Measurements from ENCODE around the gene PRKCE. TPM values are rescaled to one million over a fixed set of nuclear protein-coding genes. Genes with fewer than 3 reads are reported as not detected.

PRKCE gene
- polyA plus RNA-seq, 3 donors, result 1.3 to 7.7 (median 2.3) TPM

DNA sequence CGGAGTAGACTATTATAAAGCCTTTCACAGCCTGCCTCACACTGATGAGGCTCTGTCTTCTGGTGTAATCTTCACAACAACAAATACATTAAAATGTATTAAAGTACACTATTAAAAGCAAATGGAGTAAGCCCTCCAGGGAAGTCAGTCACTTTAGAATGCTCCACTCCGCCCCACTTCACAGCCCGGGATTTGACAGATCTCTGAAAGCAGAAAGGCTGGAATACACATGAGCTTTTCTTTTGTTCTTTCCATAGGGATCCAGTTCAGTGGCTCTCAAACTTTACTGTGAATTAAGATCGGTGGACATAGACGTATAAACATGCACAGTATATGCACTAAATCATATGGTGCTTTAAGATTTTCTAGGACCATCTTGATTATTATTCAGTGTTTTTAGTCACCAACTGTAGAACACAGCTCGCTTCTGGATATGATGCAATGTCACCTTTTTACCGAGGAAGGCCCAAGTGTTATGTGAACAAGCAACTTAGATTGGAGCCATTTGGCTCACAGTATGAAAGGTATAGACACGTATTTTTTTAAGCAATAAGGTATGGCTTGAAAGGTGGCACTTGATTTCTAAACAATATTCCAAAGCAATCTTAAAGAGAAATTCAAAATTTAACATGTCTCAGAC is 151.1 kb downstream of the PRKCE start:
- intact Hi-C loops (cut with micrococcal nuclease), result no loop called here
- H3K27me3 ChIP-seq (ENCODE audit: control insufficient read depth in 2 of 2, insufficient read depth in 2 of 2, low read length in 2 of 2), result no peaks in the 10 kb centered on the region
- Mint-ChIP-seq H3K27me3 (ENCODE audit: low read depth in 3 of 3) (peaks cover 0 to 4% (median 0%) of the 10 kb centered on the region in 3 donors), H3K36me3 (no peaks in the 10 kb centered on the region), H3K9me3 (no peaks in the 10 kb centered on the region), H3K27ac (no peak overlapping the region), H3K4me3 (no peak overlapping the region), H3K4me1 (peaks cover 7% of the 10 kb centered on the region)
- no peaks in the 10 kb centered on the region for H3K36me3 ChIP-seq (replicated peaks in 1 of 2; ENCODE audit: control insufficient read depth in 1 of 2, insufficient read depth in 2 of 2, low read length in 2 of 2)
- TF ChIP-seq, protein P1, sequence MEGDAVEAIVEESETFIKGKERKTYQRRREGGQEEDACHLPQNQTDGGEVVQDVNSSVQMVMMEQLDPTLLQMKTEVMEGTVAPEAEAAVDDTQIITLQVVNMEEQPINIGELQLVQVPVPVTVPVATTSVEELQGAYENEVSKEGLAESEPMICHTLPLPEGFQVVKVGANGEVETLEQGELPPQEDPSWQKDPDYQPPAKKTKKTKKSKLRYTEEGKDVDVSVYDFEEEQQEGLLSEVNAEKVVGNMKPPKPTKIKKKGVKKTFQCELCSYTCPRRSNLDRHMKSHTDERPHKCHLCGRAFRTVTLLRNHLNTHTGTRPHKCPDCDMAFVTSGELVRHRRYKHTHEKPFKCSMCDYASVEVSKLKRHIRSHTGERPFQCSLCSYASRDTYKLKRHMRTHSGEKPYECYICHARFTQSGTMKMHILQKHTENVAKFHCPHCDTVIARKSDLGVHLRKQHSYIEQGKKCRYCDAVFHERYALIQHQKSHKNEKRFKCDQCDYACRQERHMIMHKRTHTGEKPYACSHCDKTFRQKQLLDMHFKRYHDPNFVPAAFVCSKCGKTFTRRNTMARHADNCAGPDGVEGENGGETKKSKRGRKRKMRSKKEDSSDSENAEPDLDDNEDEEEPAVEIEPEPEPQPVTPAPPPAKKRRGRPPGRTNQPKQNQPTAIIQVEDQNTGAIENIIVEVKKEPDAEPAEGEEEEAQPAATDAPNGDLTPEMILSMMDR (IDR thresholded peaks at IDR 0.05), result no peak
- H4K20me1 ChIP-seq (ENCODE audit: insufficient read depth, low read length), result peaks cover 23% of the 10 kb centered on the region
- H3K4me3 ChIP-seq (replicated peaks in 1 of 3; ENCODE audit: low read depth in 2 of 3, low read length in 3 of 3), result no peak overlapping the region
- H3K4me2 ChIP-seq (replicated peaks; ENCODE audit: extremely low read depth, low read length, poor library complexity, severe bottlenecking), result no peak overlapping the region
- H3K4me1 ChIP-seq (ENCODE audit: control insufficient read depth in 1 of 2, insufficient read depth in 2 of 2, low read length in 2 of 2), result no peaks in the 10 kb centered on the region
- H2AFZ ChIP-seq (ENCODE audit: insufficient read depth, low read depth, low read length, poor library complexity, severe bottlenecking), result no peak overlapping the region
- H3K79me2 ChIP-seq (ENCODE audit: insufficient read depth, low read length), result no peaks in the 10 kb centered on the region
- no peak overlapping the region for H3K27ac ChIP-seq (ENCODE audit: low read depth in 1 of 2, low read length in 2 of 2)
- WGBS (ENCODE audit: insufficient coverage), result 100% methylated on average over 2 of the region's 8 CpGs
- no peak for DNase-seq
- H3K9ac ChIP-seq (ENCODE audit: insufficient read depth, low read length, poor library complexity, severe bottlenecking), result no peak overlapping the region
- H3K9me3 ChIP-seq (replicated peaks in 1 of 2; ENCODE audit: control insufficient read depth in 1 of 2, insufficient read depth in 1 of 2, low read length in 2 of 2), result no peaks in the 10 kb centered on the region

DNA sequence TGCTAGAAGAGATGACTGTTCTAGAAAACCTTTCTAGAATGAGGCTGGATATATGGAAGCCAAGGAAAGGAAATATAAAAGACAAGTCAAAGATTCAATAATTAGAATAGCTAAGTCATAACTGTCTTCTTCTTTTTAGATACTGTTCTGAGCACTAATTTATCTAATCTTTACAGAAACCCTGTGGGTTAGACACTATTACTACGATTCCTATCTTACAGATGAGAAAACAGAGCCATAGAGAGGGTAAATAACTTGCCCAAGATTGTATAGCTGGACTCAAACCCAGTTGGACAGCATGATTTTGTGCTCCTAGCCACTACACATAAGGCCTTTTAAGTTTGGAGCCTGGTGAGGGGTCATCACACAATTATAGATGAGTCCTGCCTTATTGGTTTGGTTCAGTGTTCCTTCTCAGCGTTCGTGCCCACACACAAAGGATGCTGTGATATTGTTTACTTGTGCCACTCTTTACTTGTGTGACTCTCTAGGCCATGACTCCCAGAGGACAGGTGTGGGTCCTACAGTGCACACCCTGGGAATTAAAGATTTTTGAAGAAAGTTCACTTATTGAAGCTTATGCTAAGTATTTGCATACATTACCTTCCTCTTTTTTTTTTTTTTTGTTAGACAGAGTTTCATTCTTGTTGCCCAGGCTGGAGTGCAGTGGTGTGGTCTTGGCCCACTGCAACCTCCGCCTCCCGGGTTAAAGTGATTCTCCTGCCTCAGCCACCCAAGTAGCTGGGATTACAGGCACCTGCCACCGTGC is 153.7 kb downstream of the PRKCE start:
- H3K27ac Mint-ChIP-seq, result no peak overlapping the region

More for the DNA sequence above, 153.7 kb downstream of the PRKCE start:
- Histone ChIP-seq H2AFZ (ENCODE audit: insufficient read depth, low read depth, low read length, poor library complexity, severe bottlenecking) (no peak overlapping the region), H3K36me3 (replicated peaks in 1 of 2; ENCODE audit: control insufficient read depth in 1 of 2, insufficient read depth in 2 of 2, low read length in 2 of 2) (no peaks in the 10 kb centered on the region), H3K9me3 (replicated peaks in 1 of 2; ENCODE audit: control insufficient read depth in 1 of 2, insufficient read depth in 1 of 2, low read length in 2 of 2) (no peaks in the 10 kb centered on the region), H4K20me1 (ENCODE audit: insufficient read depth, low read length) (peaks cover 23% of the 10 kb centered on the region), H3K27me3 (ENCODE audit: control insufficient read depth in 2 of 2, insufficient read depth in 2 of 2, low read length in 2 of 2) (no peaks in the 10 kb centered on the region), H3K4me1 (ENCODE audit: control insufficient read depth in 1 of 2, insufficient read depth in 2 of 2, low read length in 2 of 2) (no peaks in the 10 kb centered on the region), H3K4me2 (replicated peaks; ENCODE audit: extremely low read depth, low read length, poor library complexity, severe bottlenecking) (no peak overlapping the region), H3K4me3 (replicated peaks in 1 of 3; ENCODE audit: low read depth in 2 of 3, low read length in 3 of 3) (no peak overlapping the region), H3K27ac (ENCODE audit: low read depth in 1 of 2, low read length in 2 of 2) (no peak overlapping the region), H3K9ac (ENCODE audit: insufficient read depth, low read length, poor library complexity, severe bottlenecking) (no peak overlapping the region), H3K79me2 (ENCODE audit: insufficient read depth, low read length) (no peaks in the 10 kb centered on the region)
- Mint-ChIP-seq H3K4me3 (no peak overlapping the region), H3K27me3 (ENCODE audit: low read depth in 3 of 3) (peaks cover 0 to 4% (median 0%) of the 10 kb centered on the region in 3 donors), H3K36me3 (no peaks in the 10 kb centered on the region), H3K4me1 (peaks cover 7% of the 10 kb centered on the region), H3K9me3 (no peaks in the 10 kb centered on the region)
- WGBS (ENCODE audit: insufficient coverage), result no CpG with 5 or more reads among the region's 6 CpGs
- TF ChIP-seq, protein P1 (IDR thresholded peaks at IDR 0.05), result no peak
- DNase-seq, result no peak
- intact Hi-C loops (cut with micrococcal nuclease), result no loop called here
